ENCODE data around the gene MAGEC1.
A peak's percentile ranks its signal among the peaks of the same experiment; 100 is the strongest.
"Not testable (repeated sequence)": the region's sequence is repeated elsewhere in the genome, so short reads cannot be mapped to it uniquely, and the experiment has no call there.

MAGEC1 gene

GRCh38 chrX:141903400-141904155 is at the start of gene MAGEC1:
Gene MAGEC1 (plus strand): TSS chrX:141903894. CDS start chrX:141905073, 1,179 bp downstream.
- DNase-seq, result no peak

GRCh38 chrX:141857479-141857878 is 46.2 kb upstream of the MAGEC1 start:
- no peak for DNase-seq

- DNase-seq, result peak; percentile 54
These were observed 24.1 kb upstream of the MAGEC1 start for GRCh38 chrX:141879616-141880015.

- not testable (repeated sequence) for DNase-seq
These were observed 14.9 kb upstream of the MAGEC1 start for GRCh38 chrX:141888811-141889210.

GRCh38 chrX:141894733-141895132 is 9.0 kb upstream of the MAGEC1 start:
- no peak for DNase-seq

- DNase-seq, result no peak
These were observed 6.0 kb upstream of the MAGEC1 start for GRCh38 chrX:141897690-141898089.

- DNase-seq, result no peak
These were observed 1.3 kb upstream of the MAGEC1 start for GRCh38 chrX:141902366-141902765.

GRCh38 chrX:141904262-141904661 is 568 bp downstream of the MAGEC1 start:
- no peak for DNase-seq

- DNase-seq, result no peak
These were observed 14.1 kb downstream of the MAGEC1 start for GRCh38 chrX:141917801-141918200.

GRCh38 chrX:141924293-141924692 is 20.6 kb downstream of the MAGEC1 start:
- DNase-seq, result no peak

- no peak for DNase-seq
These were observed 24.7 kb downstream of the MAGEC1 start for GRCh38 chrX:141928432-141928831.

- DNase-seq, result no peak
These were observed 30.5 kb downstream of the MAGEC1 start for GRCh38 chrX:141934059-141934641.

GRCh38 chrX:141935645-141936044 is 32.0 kb downstream of the MAGEC1 start:
- no peak for DNase-seq

- DNase-seq, result peak; percentile 46
These were observed 32.4 kb downstream of the MAGEC1 start for GRCh38 chrX:141936080-141936479.

- no peak for DNase-seq
These were observed 37.5 kb downstream of the MAGEC1 start for GRCh38 chrX:141941234-141941633.

GRCh38 chrX:141945426-141945825 is 41.7 kb downstream of the MAGEC1 start:
- peak; percentile 62 for DNase-seq

- DNase-seq, result no peak
These were observed 43.7 kb downstream of the MAGEC1 start for GRCh38 chrX:141947350-141947749.

GRCh38 chrX:141952603-141953002 is 48.9 kb downstream of the MAGEC1 start:
- no peak for DNase-seq

GRCh38 chrX:141958675-141959074 is 55.0 kb downstream of the MAGEC1 start:
- DNase-seq, result peak; percentile 3

Measured in DMS53 (cell line).